OCI-LY7 (cell line): ENCODE data around the gene ZNF445. TPM values are rescaled to one million over a fixed set of nuclear protein-coding genes. Genes with fewer than 3 reads are reported as not detected.

Source experiments
- BruUV-seq: library from RNA; stranded (reverse); fragments of 400-500 nt; replicated peaks from 2 replicates; lab custom pipeline; 2021; lab: Mats Ljungman, UMichigan
- CTCF ChIA-PET: fragments of 300-600 bp; sonication (Branson Sonifier 250); formaldehyde crosslinking; loops from one replicate; lab custom pipeline; 2022; ENCODE audit warnings: antibody characterized with exemption; ENCODE audit not compliant: unreplicated experiment; lab: Charles Lee
- POLR2A ChIA-PET: fragments of 300-600 bp; sonication (Branson Sonifier 250); formaldehyde crosslinking; loops from one replicate; lab custom pipeline; 2022; ENCODE audit warnings: antibody characterized with exemption; lab: Charles Lee
- DNase-seq: peaks from one replicate; pipeline ENCODE4 v3.0.0-alpha.2; 2015; ENCODE audit warnings: low spot score
- H2AFZ ChIP-seq: fragments of 200-600 bp; sonication (generic), shearing (Covaris generic); 2 replicates; pipeline ENCODE4 v1.6.1; 2014; ENCODE audit warnings: mild to moderate bottlenecking, antibody characterized with exemption, low read length, moderate library complexity
- H3K27ac ChIP-seq: fragments of 200-600 bp; sonication (generic); 2 replicates; pipeline ENCODE4 v1.5.1; 2014; ENCODE audit warnings: mixed run types, low read depth, mild to moderate bottlenecking, moderate library complexity, low read length, inconsistent platforms; ENCODE audit not compliant: poor library complexity, severe bottlenecking
- H3K36me3 ChIP-seq: fragments of 200-600 bp; sonication (generic); 2 replicates; pipeline ENCODE4 v1.6.1; 2014; ENCODE audit warnings: mild to moderate bottlenecking, antibody characterized with exemption, low read length, moderate library complexity, mixed read lengths; ENCODE audit not compliant: insufficient read depth
- H3K4me1 ChIP-seq: fragments of 200-600 bp; sonication (generic); 2 replicates; pipeline ENCODE4 v1.5.1; 2014; ENCODE audit warnings: mild to moderate bottlenecking, low read length; ENCODE audit not compliant: insufficient read depth, poor library complexity, severe bottlenecking
- H3K4me2 ChIP-seq: fragments of 200-600 bp; sonication (generic); 2 replicates; pipeline ENCODE4 v1.6.1; 2014; ENCODE audit warnings: mild to moderate bottlenecking, low read length
- H3K4me3 ChIP-seq: fragments of 200-600 bp; sonication (generic); 2 replicates; pipeline ENCODE4 v1.5.1; 2014; ENCODE audit warnings: mild to moderate bottlenecking, low read depth, low read length; ENCODE audit not compliant: poor library complexity, severe bottlenecking
- H3K79me2 ChIP-seq: fragments of 200-600 bp; sonication (generic); 2 replicates; pipeline ENCODE4 v1.6.1; 2016; ENCODE audit warnings: low read depth, mild to moderate bottlenecking, low read length, moderate library complexity, mixed read lengths; ENCODE audit not compliant: insufficient read depth
- H3K9me2 ChIP-seq: fragments of 200-600 bp; sonication (generic); 2 replicates; pipeline ENCODE4 v1.6.1; 2016; ENCODE audit warnings: mild to moderate bottlenecking, low read length, mixed read lengths; ENCODE audit not compliant: insufficient read depth
- H3K9me3 ChIP-seq: fragments of 200-600 bp; sonication (generic); 2 replicates; pipeline ENCODE4 v1.6.1; 2014; ENCODE audit warnings: mild to moderate bottlenecking, mixed run types, low read length, mixed read lengths
- H4K20me1 ChIP-seq: fragments of 200-600 bp; sonication (generic); 2 replicates; pipeline ENCODE4 v1.6.1; 2014; ENCODE audit warnings: mild to moderate bottlenecking, antibody characterized with exemption, low read length, moderate library complexity, mixed read lengths; ENCODE audit not compliant: insufficient read depth
- CTCF ChIP-seq: fragments of 200-600 bp; sonication (generic); conservative IDR thresholded peaks from 2 replicates; pipeline ENCODE4 v1.5.1; 2014; ENCODE audit warnings: mild to moderate bottlenecking, antibody characterized with exemption, low read length, moderate library complexity, mixed read lengths
- EZH2phosphoT487 ChIP-seq: fragments of 200-600 bp; sonication (generic); IDR thresholded peaks from 2 replicates; pipeline ENCODE4 v1.6.1; 2018; ENCODE audit warnings: low read depth, borderline replicate concordance, mild to moderate bottlenecking, mixed run types, antibody characterized with exemption, low read length, moderate library complexity, mixed read lengths
- intact Hi-C: fragments of 100-400 bp; cut with micrococcal nuclease; formaldehyde crosslinking; loops from one replicate; pipeline ENCODE4 v1.10.0; 2022; ENCODE audit not compliant: unreplicated experiment
- total RNA-seq, 2 experiments: library from RNA; depleted of rRNA in 1 of 2; stranded (reverse); fragments of >200 nt in 1 of 2; shearing (Covaris generic) in 1 of 2; gene quantifications; 2 replicates each; pipeline ENCODE4 v1.2.3, GENCODE V29; 2014 to 2022

Gene ZNF445
- total RNA-seq, 2 experiments from 2014 or later: 3.4 to 11.7 TPM

- no peak for DNase-seq
- peaks cover 10% of the 10 kb centered on the region; the same call in 1 of the 2 replicates for H3K9me3 ChIP-seq
Measured at GRCh38 chr3:44495636-44496415, 18.4 kb upstream of the ZNF445 start.

GRCh38 chr3:44492496-44492895 is 15.0 kb upstream of the ZNF445 start:
- no TSS peak for BruUV-seq
- Histone ChIP-seq H4K20me1 (no peaks in the 10 kb centered on the region), H3K9me2 (no peaks in the 10 kb centered on the region), H3K79me2 (no peaks in the 10 kb centered on the region), H3K9me3 (no peaks in the 10 kb centered on the region), H3K4me3 (no peak overlapping the region), H3K36me3 (no peaks in the 10 kb centered on the region), H3K4me2 (no peak overlapping the region), H3K27ac (no peak overlapping the region), H3K4me1 (no peaks in the 10 kb centered on the region), H2AFZ (no peak overlapping the region)
- TF ChIP-seq EZH2phosphoT487 (no peak), CTCF (no peak)
- intact Hi-C loops: no loop called here
- ChIA-PET POLR2A (interaction anchor here (1.5 kb wide), 1 partner anchor 14 kb away, joined by 3 read pairs; no protein-coding TSS in a partner anchor), CTCF (no interaction called here)
- DNase-seq: no peak

More at GRCh38 chr3:44495636-44496415, 18.4 kb upstream of the ZNF445 start:
- intact Hi-C loops: no loop called here
- Histone ChIP-seq H2AFZ (no peak overlapping the region), H3K9me2 (no peaks in the 10 kb centered on the region), H3K27ac (no peak overlapping the region), H3K4me1 (no peaks in the 10 kb centered on the region), H3K4me2 (no peak overlapping the region), H3K36me3 (peaks cover 11% of the 10 kb centered on the region; the same call in 1 of the 2 replicates), H3K79me2 (no peaks in the 10 kb centered on the region), H3K4me3 (no peak overlapping the region), H4K20me1 (no peaks in the 10 kb centered on the region)
- ChIA-PET CTCF (no interaction called here), POLR2A (no interaction called here)
- no peak for TF ChIP-seq CTCF
- TF ChIP-seq EZH2phosphoT487: no peak
- no TSS peak for BruUV-seq

GRCh38 chr3:44482721-44483120 is 5.3 kb upstream of the ZNF445 start:
- no TSS peak for BruUV-seq
- Histone ChIP-seq H3K9me2 (no peaks in the 10 kb centered on the region), H3K36me3 (no peaks in the 10 kb centered on the region), H3K4me2 (no peak overlapping the region), H3K27ac (no peak overlapping the region), H4K20me1 (no peaks in the 10 kb centered on the region), H3K9me3 (no peaks in the 10 kb centered on the region), H2AFZ (no peak overlapping the region), H3K79me2 (no peaks in the 10 kb centered on the region), H3K4me3 (no peak overlapping the region), H3K4me1 (no peaks in the 10 kb centered on the region)
- intact Hi-C loops: no loop called here
- ChIA-PET POLR2A (no interaction called here), CTCF (no interaction called here)
- TF ChIP-seq EZH2phosphoT487 (no peak), CTCF (no peak)
- DNase-seq: no peak
